ENCODE results near the gene LEF1.

LEF1 gene

GRCh38 chr4:108114503-108114902, 54.2 kb downstream of the LEF1 start:
- no peak for DNase-seq (ENCODE audit: extremely low read depth, insufficient read length)
- Histone ChIP-seq H3K36me3 (ENCODE audit: control insufficient read depth, insufficient read depth, low read length) (no peaks in the 10 kb centered on the region), H3K27me3 (replicated peaks; ENCODE audit: control insufficient read depth, insufficient read depth, low read length) (no peaks in the 10 kb centered on the region), H3K4me3 (replicated peaks; ENCODE audit: low read depth, low read length) (no peak overlapping the region)
- TF ChIP-seq, protein P1, sequence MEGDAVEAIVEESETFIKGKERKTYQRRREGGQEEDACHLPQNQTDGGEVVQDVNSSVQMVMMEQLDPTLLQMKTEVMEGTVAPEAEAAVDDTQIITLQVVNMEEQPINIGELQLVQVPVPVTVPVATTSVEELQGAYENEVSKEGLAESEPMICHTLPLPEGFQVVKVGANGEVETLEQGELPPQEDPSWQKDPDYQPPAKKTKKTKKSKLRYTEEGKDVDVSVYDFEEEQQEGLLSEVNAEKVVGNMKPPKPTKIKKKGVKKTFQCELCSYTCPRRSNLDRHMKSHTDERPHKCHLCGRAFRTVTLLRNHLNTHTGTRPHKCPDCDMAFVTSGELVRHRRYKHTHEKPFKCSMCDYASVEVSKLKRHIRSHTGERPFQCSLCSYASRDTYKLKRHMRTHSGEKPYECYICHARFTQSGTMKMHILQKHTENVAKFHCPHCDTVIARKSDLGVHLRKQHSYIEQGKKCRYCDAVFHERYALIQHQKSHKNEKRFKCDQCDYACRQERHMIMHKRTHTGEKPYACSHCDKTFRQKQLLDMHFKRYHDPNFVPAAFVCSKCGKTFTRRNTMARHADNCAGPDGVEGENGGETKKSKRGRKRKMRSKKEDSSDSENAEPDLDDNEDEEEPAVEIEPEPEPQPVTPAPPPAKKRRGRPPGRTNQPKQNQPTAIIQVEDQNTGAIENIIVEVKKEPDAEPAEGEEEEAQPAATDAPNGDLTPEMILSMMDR (IDR thresholded peaks at IDR 0.05; ENCODE audit: insufficient read depth, low read length, poor library complexity, severe bottlenecking) = no peak

- no peaks in the 10 kb centered on the region for H3K27me3 ChIP-seq (replicated peaks; ENCODE audit: control insufficient read depth, insufficient read depth, low read length)
- TF ChIP-seq, protein P1 (IDR thresholded peaks at IDR 0.05; ENCODE audit: insufficient read depth, low read length, poor library complexity, severe bottlenecking) = no peak
- H3K4me3 ChIP-seq (replicated peaks; ENCODE audit: low read depth, low read length) = no peak overlapping the region
- no peak for DNase-seq (ENCODE audit: extremely low read depth, insufficient read length)
- H3K36me3 ChIP-seq (ENCODE audit: control insufficient read depth, insufficient read depth, low read length) = no peaks in the 10 kb centered on the region
These were observed 55.5 kb downstream of the LEF1 start for GRCh38 chr4:108113229-108113628.

DNA sequence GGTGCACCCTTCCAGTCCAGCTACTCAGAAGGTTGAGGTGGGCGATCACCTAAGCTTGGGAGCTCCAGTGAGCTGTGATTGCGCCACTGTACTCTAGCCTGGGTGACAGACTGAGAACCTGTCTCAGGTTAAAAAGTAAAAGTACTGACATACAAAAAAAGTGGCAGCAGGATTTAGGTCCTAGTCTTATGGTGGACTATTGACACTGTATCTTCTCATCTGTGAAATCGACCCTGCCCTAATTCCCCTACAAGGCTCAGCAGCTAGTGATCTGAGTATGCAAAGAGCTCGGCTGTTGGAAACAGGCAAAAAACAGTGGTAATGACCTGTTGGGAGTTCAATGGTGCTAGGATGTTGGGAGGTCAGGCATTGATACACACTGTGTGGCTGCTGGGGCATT, 57.0 kb downstream of the LEF1 start:
- Histone ChIP-seq H3K27me3 (replicated peaks; ENCODE audit: control insufficient read depth, insufficient read depth, low read length) (no peaks in the 10 kb centered on the region), H3K36me3 (ENCODE audit: control insufficient read depth, insufficient read depth, low read length) (no peaks in the 10 kb centered on the region), H3K4me3 (replicated peaks; ENCODE audit: low read depth, low read length) (no peak overlapping the region)
- no peak for DNase-seq (ENCODE audit: extremely low read depth, insufficient read length)
- TF ChIP-seq, protein P1 (IDR thresholded peaks at IDR 0.05; ENCODE audit: insufficient read depth, low read length, poor library complexity, severe bottlenecking) = no peak

GRCh38 chr4:108110450-108110849, 58.3 kb downstream of the LEF1 start:
- DNase-seq (ENCODE audit: extremely low read depth, insufficient read length) = no peak
- H3K36me3 ChIP-seq (ENCODE audit: control insufficient read depth, insufficient read depth, low read length) = no peaks in the 10 kb centered on the region
- no peak overlapping the region for H3K4me3 ChIP-seq (replicated peaks; ENCODE audit: low read depth, low read length)
- no peaks in the 10 kb centered on the region for H3K27me3 ChIP-seq (replicated peaks; ENCODE audit: control insufficient read depth, insufficient read depth, low read length)
- TF ChIP-seq, protein P1 (IDR thresholded peaks at IDR 0.05; ENCODE audit: insufficient read depth, low read length, poor library complexity, severe bottlenecking) = no peak

GRCh38 chr4:108109997-108110416, 58.7 kb downstream of the LEF1 start:
- H3K4me3 ChIP-seq (replicated peaks; ENCODE audit: low read depth, low read length) = no peak overlapping the region
- no peaks in the 10 kb centered on the region for H3K27me3 ChIP-seq (replicated peaks; ENCODE audit: control insufficient read depth, insufficient read depth, low read length)
- TF ChIP-seq, protein P1 (IDR thresholded peaks at IDR 0.05; ENCODE audit: insufficient read depth, low read length, poor library complexity, severe bottlenecking) = no peak
- peak; percentile 31 for DNase-seq (ENCODE audit: extremely low read depth, insufficient read length)
- H3K36me3 ChIP-seq (ENCODE audit: control insufficient read depth, insufficient read depth, low read length) = no peaks in the 10 kb centered on the region

GRCh38 chr4:108109111-108109510, 59.6 kb downstream of the LEF1 start:
- no peaks in the 10 kb centered on the region for H3K27me3 ChIP-seq (replicated peaks; ENCODE audit: control insufficient read depth, insufficient read depth, low read length)
- TF ChIP-seq, protein P1 (IDR thresholded peaks at IDR 0.05; ENCODE audit: insufficient read depth, low read length, poor library complexity, severe bottlenecking) = no peak
- H3K4me3 ChIP-seq (replicated peaks; ENCODE audit: low read depth, low read length) = no peak overlapping the region
- H3K36me3 ChIP-seq (ENCODE audit: control insufficient read depth, insufficient read depth, low read length) = no peaks in the 10 kb centered on the region
- DNase-seq (ENCODE audit: extremely low read depth, insufficient read length) = no peak

Data from GM06990 (cell line).